ENCODE measurements around the gene PPM1L. TPM values are rescaled to one million over a fixed set of nuclear protein-coding genes. Genes with fewer than 3 reads are reported as not detected.

PPM1L gene
- total RNA-seq, 2 donors from 2014 or later, result 15.0 to 15.6 TPM

- Histone ChIP-seq H3K9ac (ENCODE audit: low read depth in 2 of 2, low read length in 2 of 2) (no peak overlapping the region), H3K4me3 (no peak overlapping the region), H3K36me3 (no peaks in the 10 kb centered on the region), H3K4me1 (no peaks in the 10 kb centered on the region), H3K27me3 (no peaks in the 10 kb centered on the region), H3K27ac (no peak overlapping the region), H3K9me3 (no peaks in the 10 kb centered on the region)
- no peak for TF ChIP-seq CTCF (IDR thresholded peaks at IDR 0.05)
- no peak for DNase-seq
- intact Hi-C loops (cut with DNase I), result no loop called here
Observed at GRCh38 chr3:160841455-160841854, 85.4 kb downstream of the PPM1L start.

GRCh38 chr3:160842021-160843005 is 86.3 kb downstream of the PPM1L start:
- Histone ChIP-seq H3K27ac (no peak overlapping the region), H3K4me1 (no peaks in the 10 kb centered on the region), H3K36me3 (no peaks in the 10 kb centered on the region), H3K9me3 (no peaks in the 10 kb centered on the region), H3K4me3 (no peak overlapping the region), H3K9ac (ENCODE audit: low read depth in 2 of 2, low read length in 2 of 2) (no peak overlapping the region), H3K27me3 (no peaks in the 10 kb centered on the region)
- TF ChIP-seq CTCF (IDR thresholded peaks at IDR 0.05), result no peak
- no peak for DNase-seq
- intact Hi-C loops (cut with DNase I), result no loop called here

- no peak overlapping the region for H3K27ac ChIP-seq
- TF ChIP-seq CTCF (IDR thresholded peaks at IDR 0.05), result no peak
- intact Hi-C loops (cut with DNase I), result no loop called here
- H3K36me3 ChIP-seq, result no peaks in the 10 kb centered on the region
- no peak for DNase-seq
- H3K27me3 ChIP-seq, result no peaks in the 10 kb centered on the region
- no peak overlapping the region for H3K4me3 ChIP-seq
- H3K9ac ChIP-seq (ENCODE audit: low read depth in 2 of 2, low read length in 2 of 2), result no peak overlapping the region
- H3K9me3 ChIP-seq, result no peaks in the 10 kb centered on the region
- no peaks in the 10 kb centered on the region for H3K4me1 ChIP-seq
Observed at GRCh38 chr3:160851629-160852210, 95.7 kb downstream of the PPM1L start.

GRCh38 chr3:160852856-160853255 is 96.8 kb downstream of the PPM1L start:
- TF ChIP-seq CTCF (IDR thresholded peaks at IDR 0.05), result no peak
- Histone ChIP-seq H3K9ac (ENCODE audit: low read depth in 2 of 2, low read length in 2 of 2) (no peak overlapping the region), H3K4me1 (no peaks in the 10 kb centered on the region), H3K36me3 (no peaks in the 10 kb centered on the region), H3K4me3 (no peak overlapping the region), H3K9me3 (no peaks in the 10 kb centered on the region), H3K27me3 (no peaks in the 10 kb centered on the region), H3K27ac (no peak overlapping the region)
- no peak for DNase-seq
- intact Hi-C loops (cut with DNase I), result no loop called here

GRCh38 chr3:160856450-160856849 is 100.4 kb downstream of the PPM1L start:
- intact Hi-C loops (cut with DNase I), result no loop called here
- TF ChIP-seq CTCF (IDR thresholded peaks at IDR 0.05), result no peak
- Histone ChIP-seq H3K9me3 (no peaks in the 10 kb centered on the region), H3K4me1 (no peaks in the 10 kb centered on the region), H3K27me3 (no peaks in the 10 kb centered on the region), H3K27ac (no peak overlapping the region), H3K4me3 (no peak overlapping the region), H3K36me3 (no peaks in the 10 kb centered on the region), H3K9ac (ENCODE audit: low read depth in 2 of 2, low read length in 2 of 2) (no peak overlapping the region)
- DNase-seq, result no peak

Data from colonic mucosa (tissue), 4 donors.